Midbrain (tissue), 1 donor: Measurements from ENCODE around the gene AGO4.
A peak's percentile ranks its signal among the peaks of the same experiment; 100 is the strongest.
"Not testable (repeated sequence)": the region's sequence is repeated elsewhere in the genome, so short reads cannot be mapped to it uniquely, and the experiment has no call there.

Experiments
- DNase-seq: peaks from one replicate; lab custom pipeline; 2025; lab: John Stamatoyannopoulos, UW

AGO4 gene

GRCh38 chr1:35863881-35864625 lies 56.2 kb downstream of the AGO4 start:
- DNase-seq: no peak

GRCh38 chr1:35864813-35865212 lies 57.0 kb downstream of the AGO4 start:
- no peak for DNase-seq

GRCh38 chr1:35866991-35867390 lies 59.2 kb downstream of the AGO4 start:
- DNase-seq: no peak

- DNase-seq: not testable (repeated sequence)
These were observed 61.6 kb downstream of the AGO4 start for GRCh38 chr1:35869245-35869950.

- DNase-seq: no peak
These were observed 63.0 kb downstream of the AGO4 start for GRCh38 chr1:35870651-35871309.

- no peak for DNase-seq
These were observed 65.5 kb downstream of the AGO4 start for GRCh38 chr1:35873243-35873750.

- not testable (repeated sequence) for DNase-seq
These were observed 66.3 kb downstream of the AGO4 start for GRCh38 chr1:35874115-35874514.

- no peak for DNase-seq
These were observed 69.2 kb downstream of the AGO4 start for GRCh38 chr1:35876988-35877387.

GRCh38 chr1:35881850-35882273 lies 74.0 kb downstream of the AGO4 start:
- DNase-seq: no peak

- no peak for DNase-seq
These were observed 74.7 kb downstream of the AGO4 start for GRCh38 chr1:35882586-35882944.

GRCh38 chr1:35882945-35883634 lies 75.3 kb downstream of the AGO4 start, which contains the start of gene AGO1:
Gene AGO1 (plus strand): TSS chr1:35883209. CDS start chr1:35883422, 213 bp downstream.
- peak; percentile 95 for DNase-seq

- DNase-seq: no peak
These were observed 75.9 kb downstream of the AGO4 start for GRCh38 chr1:35883635-35884101.

- DNase-seq: no peak
These were observed 77.1 kb downstream of the AGO4 start for GRCh38 chr1:35884934-35885333.

GRCh38 chr1:35885961-35886558 lies 78.2 kb downstream of the AGO4 start:
- DNase-seq: no peak

- DNase-seq: no peak
These were observed 79.0 kb downstream of the AGO4 start for GRCh38 chr1:35886577-35887431.

- DNase-seq: no peak
These were observed 79.7 kb downstream of the AGO4 start for GRCh38 chr1:35887508-35887907.

- no peak for DNase-seq
These were observed 80.4 kb downstream of the AGO4 start for GRCh38 chr1:35888255-35888654.

GRCh38 chr1:35888981-35889380 lies 81.2 kb downstream of the AGO4 start:
- not testable (repeated sequence) for DNase-seq

- no peak for DNase-seq
These were observed 85.4 kb downstream of the AGO4 start for GRCh38 chr1:35893051-35893879.

GRCh38 chr1:35894183-35894582 lies 86.4 kb downstream of the AGO4 start:
- DNase-seq: peak; percentile 28
